ENCODE results near the gene NET1. TPM values are rescaled to one million over a fixed set of nuclear protein-coding genes. Genes with fewer than 3 reads are reported as not detected.

The NET1 gene
- polyA plus RNA-seq, 1 of the 3 experiments (the other 2 are of a cell fraction): 4.7 TPM

- no peaks in the 10 kb centered on the region for H4K20me1 ChIP-seq (ENCODE audit: insufficient read depth)
- 19% methylated on average over 3 of the region's 3 CpGs for WGBS (ENCODE audit: low lambda C conversion rate)
- H3K9me3 ChIP-seq: no peaks in the 10 kb centered on the region; the same call in 1 of the 2 replicates
- POLR2A ChIA-PET: no interaction called here
- no peak overlapping the region for H2AFZ ChIP-seq (ENCODE audit: low read depth)
- CTCF ChIA-PET: no interaction called here
- no peaks in the 10 kb centered on the region for H3K79me2 ChIP-seq (ENCODE audit: insufficient read depth)
- H3K4me1 ChIP-seq (ENCODE audit: control insufficient read depth in 1 of 2, insufficient read depth in 2 of 2, low read depth in 1 of 2, low read length in 1 of 2): no peaks in the 10 kb centered on the region
- no peaks in the 10 kb centered on the region for H3K9me2 ChIP-seq
- no peak for DNase-seq
- no peak overlapping the region for H3K27ac ChIP-seq (ENCODE audit: low read depth in 2 of 2, low read length in 1 of 2)
- H3K36me3 ChIP-seq (replicated peaks in 1 of 2; ENCODE audit: control insufficient read depth in 1 of 2, insufficient read depth in 2 of 2, low read length in 1 of 2): no peaks in the 10 kb centered on the region
- H3K4me3 ChIP-seq (ENCODE audit: low read depth in 2 of 2, low read length in 1 of 2): no peak overlapping the region
- no peaks in the 10 kb centered on the region for H3F3A ChIP-seq (replicated peaks; ENCODE audit: insufficient read depth)
- peaks cover 9% of the 10 kb centered on the region; the same call in 1 of the 2 replicates for H3K27me3 ChIP-seq (ENCODE audit: insufficient read depth)
- H3K9ac ChIP-seq: no peak overlapping the region
- H3K4me2 ChIP-seq: no peak overlapping the region
- TF ChIP-seq NFIC (IDR thresholded peaks at IDR 0.05; ENCODE audit: borderline replicate concordance): no peak
- TF ChIP-seq EP300 (IDR thresholded peaks at IDR 0.05; ENCODE audit: borderline replicate concordance in 1 of 2, low read depth in 1 of 2, low read length in 1 of 2): no peak
- TF ChIP-seq FOXJ3 (CRISPR knock-in tag; IDR thresholded peaks at IDR 0.05): no peak
- TF ChIP-seq, protein P1, sequence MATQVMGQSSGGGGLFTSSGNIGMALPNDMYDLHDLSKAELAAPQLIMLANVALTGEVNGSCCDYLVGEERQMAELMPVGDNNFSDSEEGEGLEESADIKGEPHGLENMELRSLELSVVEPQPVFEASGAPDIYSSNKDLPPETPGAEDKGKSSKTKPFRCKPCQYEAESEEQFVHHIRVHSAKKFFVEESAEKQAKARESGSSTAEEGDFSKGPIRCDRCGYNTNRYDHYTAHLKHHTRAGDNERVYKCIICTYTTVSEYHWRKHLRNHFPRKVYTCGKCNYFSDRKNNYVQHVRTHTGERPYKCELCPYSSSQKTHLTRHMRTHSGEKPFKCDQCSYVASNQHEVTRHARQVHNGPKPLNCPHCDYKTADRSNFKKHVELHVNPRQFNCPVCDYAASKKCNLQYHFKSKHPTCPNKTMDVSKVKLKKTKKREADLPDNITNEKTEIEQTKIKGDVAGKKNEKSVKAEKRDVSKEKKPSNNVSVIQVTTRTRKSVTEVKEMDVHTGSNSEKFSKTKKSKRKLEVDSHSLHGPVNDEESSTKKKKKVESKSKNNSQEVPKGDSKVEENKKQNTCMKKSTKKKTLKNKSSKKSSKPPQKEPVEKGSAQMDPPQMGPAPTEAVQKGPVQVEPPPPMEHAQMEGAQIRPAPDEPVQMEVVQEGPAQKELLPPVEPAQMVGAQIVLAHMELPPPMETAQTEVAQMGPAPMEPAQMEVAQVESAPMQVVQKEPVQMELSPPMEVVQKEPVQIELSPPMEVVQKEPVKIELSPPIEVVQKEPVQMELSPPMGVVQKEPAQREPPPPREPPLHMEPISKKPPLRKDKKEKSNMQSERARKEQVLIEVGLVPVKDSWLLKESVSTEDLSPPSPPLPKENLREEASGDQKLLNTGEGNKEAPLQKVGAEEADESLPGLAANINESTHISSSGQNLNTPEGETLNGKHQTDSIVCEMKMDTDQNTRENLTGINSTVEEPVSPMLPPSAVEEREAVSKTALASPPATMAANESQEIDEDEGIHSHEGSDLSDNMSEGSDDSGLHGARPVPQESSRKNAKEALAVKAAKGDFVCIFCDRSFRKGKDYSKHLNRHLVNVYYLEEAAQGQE (IDR thresholded peaks at IDR 0.05; ENCODE audit: low read depth, low read length): no peak
- TF ChIP-seq SIN3A (IDR thresholded peaks at IDR 0.05; ENCODE audit: borderline replicate concordance, low read depth, low read length): no peak
- no peak for TF ChIP-seq JUND (IDR thresholded peaks at IDR 0.05)
- no peak for TF ChIP-seq RCOR1 (IDR thresholded peaks at IDR 0.05; ENCODE audit: low read length)
- TF ChIP-seq, protein P2, sequence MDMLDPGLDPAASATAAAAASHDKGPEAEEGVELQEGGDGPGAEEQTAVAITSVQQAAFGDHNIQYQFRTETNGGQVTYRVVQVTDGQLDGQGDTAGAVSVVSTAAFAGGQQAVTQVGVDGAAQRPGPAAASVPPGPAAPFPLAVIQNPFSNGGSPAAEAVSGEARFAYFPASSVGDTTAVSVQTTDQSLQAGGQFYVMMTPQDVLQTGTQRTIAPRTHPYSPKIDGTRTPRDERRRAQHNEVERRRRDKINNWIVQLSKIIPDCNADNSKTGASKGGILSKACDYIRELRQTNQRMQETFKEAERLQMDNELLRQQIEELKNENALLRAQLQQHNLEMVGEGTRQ (IDR thresholded peaks at IDR 0.05; ENCODE audit: borderline replicate concordance, low read depth, low read length): no peak
- no peak for TF ChIP-seq GATA2 (CRISPR knock-in tag; IDR thresholded peaks at IDR 0.05)
These were observed 9.6 kb upstream of the NET1 start for GRCh38 chr10:5402798-5403197.

- Histone ChIP-seq H3K27ac (ENCODE audit: low read depth in 2 of 2, low read length in 1 of 2) (no peak within 1 kb of the TSS), H3K36me3 (replicated peaks in 1 of 2; ENCODE audit: control insufficient read depth in 1 of 2, insufficient read depth in 2 of 2, low read length in 1 of 2) (no peaks in the 10 kb centered on the region), H3F3A (replicated peaks; ENCODE audit: insufficient read depth) (no peaks in the 10 kb centered on the region), H3K79me2 (ENCODE audit: insufficient read depth) (no peaks in the 10 kb centered on the region), H3K4me1 (ENCODE audit: control insufficient read depth in 1 of 2, insufficient read depth in 2 of 2, low read depth in 1 of 2, low read length in 1 of 2) (no peaks in the 10 kb centered on the region), H4K20me1 (ENCODE audit: insufficient read depth) (no peaks in the 10 kb centered on the region), H3K9me3 (no peaks in the 10 kb centered on the region; the same call in 1 of the 2 replicates), H3K9me2 (no peaks in the 10 kb centered on the region), H2AFZ (ENCODE audit: low read depth) (no peak within 1 kb of the TSS), H3K4me3 (ENCODE audit: low read depth in 2 of 2, low read length in 1 of 2) (no peak within 1 kb of the TSS), H3K9ac (no peak within 1 kb of the TSS), H3K27me3 (ENCODE audit: insufficient read depth) (peaks cover 9% of the 10 kb centered on the region; the same call in 1 of the 2 replicates), H3K4me2 (no peak within 1 kb of the TSS)
- POLR2A ChIA-PET: no interaction called here
- 60% methylated on average over 8 of the region's 8 CpGs for WGBS (ENCODE audit: low lambda C conversion rate)
- CTCF ChIA-PET: interaction anchor here (0.8 kb wide), 1 partner anchor 555 kb away, joined by 3 read pairs; no protein-coding TSS in a partner anchor
- DNase-seq: no peak
- TF ChIP-seq IRF3 (IDR thresholded peaks at IDR 0.05; ENCODE audit: low read depth, low read length): no peak
- no peak for TF ChIP-seq TAF1 (IDR thresholded peaks at IDR 0.05; ENCODE audit: borderline replicate concordance, low read depth, low read length)
- TF ChIP-seq PBX3 (IDR thresholded peaks at IDR 0.05): no peak
- no peak for TF ChIP-seq TEAD4 (IDR thresholded peaks at IDR 0.05; ENCODE audit: borderline replicate concordance, insufficient read depth)
- TF ChIP-seq, protein P1 (IDR thresholded peaks at IDR 0.05; ENCODE audit: low read depth, low read length): no peak
- TF ChIP-seq FOXM1 (IDR thresholded peaks at IDR 0.05; ENCODE audit: low read depth): no peak
- no peak for TF ChIP-seq SMC3 (IDR thresholded peaks at IDR 0.05; ENCODE audit: low read depth, low read length)
These were observed 7.9 kb upstream of the NET1 start, which contains the start of gene TUBAL3 for GRCh38 chr10:5404208-5405041. Gene TUBAL3, minus strand, starts transcription at chr10:5404828. Its CDS starts 36 bp downstream, at chr10:5404792.
